NCI-H2107 treated with DMSO at 0.1 percent for 48 hours (cell line): Measurements from ENCODE around the gene IGF2R.
A peak's percentile ranks its signal among the peaks of the same experiment; 100 is the strongest.
"Not testable (repeated sequence)": the region's sequence is repeated elsewhere in the genome, so short reads cannot be mapped to it uniquely, and the experiment has no call there.

Experiments
- DNase-seq: peaks from one replicate; lab custom pipeline; 2025; ENCODE audit not compliant: unreplicated experiment; lab: John Stamatoyannopoulos, UW

Gene IGF2R

DNA sequence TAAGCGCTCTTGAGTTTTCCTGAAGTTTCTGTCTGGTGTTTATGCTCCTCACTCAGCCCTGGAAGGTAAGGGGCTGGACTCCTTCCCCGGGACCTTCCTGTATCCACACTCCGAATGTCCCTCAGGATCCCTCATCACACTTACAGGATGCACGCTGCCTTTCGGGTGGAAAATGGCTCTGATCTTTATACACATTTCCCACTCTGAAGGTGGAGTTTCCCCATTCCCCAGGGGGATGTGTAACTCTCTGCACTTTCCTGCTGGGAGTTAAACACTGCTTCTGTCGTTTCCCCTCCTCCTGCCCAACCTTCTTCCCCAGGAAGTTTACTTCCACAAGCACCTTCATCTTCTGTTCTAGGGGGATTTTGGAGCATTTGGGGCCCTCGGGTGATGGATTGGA is 17.1 kb upstream of the IGF2R start:
- no peak for DNase-seq

DNA sequence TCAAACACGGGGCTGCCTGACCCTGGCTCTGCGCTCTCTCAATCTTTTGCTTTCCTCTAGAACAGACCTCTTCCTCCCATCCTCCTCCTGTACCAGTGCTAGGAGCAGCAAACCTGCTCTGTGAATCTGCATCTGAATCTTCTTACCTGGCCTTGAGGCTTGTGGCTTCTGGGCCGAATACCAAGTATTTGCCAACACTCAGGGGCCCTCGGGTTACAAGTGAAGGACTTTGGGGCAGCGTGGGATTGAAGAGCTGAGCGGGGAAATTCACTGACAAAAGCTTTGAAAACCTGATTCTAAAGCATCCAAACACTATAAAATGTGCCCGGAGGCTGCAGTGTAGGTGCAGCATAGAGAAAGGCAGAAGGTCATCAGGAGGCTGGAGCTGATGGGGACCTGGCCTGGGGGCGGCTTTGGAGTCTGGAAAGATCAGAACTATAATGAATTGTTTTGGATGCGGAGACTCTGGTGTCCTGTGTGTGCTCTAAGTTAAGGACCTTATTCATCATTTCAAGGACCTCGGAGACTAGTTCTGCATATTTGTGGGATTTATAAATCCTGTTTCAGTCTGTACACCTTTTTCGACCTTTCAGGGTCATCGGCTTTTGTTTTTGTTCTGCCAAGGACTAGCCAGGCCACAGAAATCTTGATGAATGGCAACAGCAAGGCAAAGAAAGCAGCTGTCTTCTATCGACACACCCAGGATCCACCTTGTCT is 16.4 kb upstream of the IGF2R start:
- no peak for DNase-seq

DNA sequence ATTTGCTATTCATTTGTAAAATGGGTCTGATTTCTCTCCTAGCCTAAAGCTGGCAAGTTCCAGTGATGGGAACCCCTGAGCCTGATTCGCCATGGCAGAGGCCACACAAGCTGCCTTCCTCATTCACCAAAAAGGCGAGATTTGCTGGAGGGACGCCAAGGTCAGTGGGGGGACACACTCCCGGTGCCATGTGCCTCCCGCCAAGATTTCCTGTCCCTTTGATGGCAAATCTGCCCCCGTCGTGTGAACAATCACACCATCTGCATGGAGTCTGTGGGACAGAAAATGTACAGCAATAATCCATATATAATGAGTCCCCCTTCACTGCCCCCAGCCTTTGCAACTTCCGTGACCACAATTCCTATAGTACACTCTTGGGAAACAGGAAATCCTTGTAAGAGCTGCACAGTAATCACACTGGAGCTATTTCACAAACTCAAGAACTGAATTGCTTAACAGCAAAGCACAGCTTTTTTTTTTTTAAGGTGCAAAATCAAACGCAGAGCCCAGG is 15.7 kb upstream of the IGF2R start:
- DNase-seq = no peak

DNA sequence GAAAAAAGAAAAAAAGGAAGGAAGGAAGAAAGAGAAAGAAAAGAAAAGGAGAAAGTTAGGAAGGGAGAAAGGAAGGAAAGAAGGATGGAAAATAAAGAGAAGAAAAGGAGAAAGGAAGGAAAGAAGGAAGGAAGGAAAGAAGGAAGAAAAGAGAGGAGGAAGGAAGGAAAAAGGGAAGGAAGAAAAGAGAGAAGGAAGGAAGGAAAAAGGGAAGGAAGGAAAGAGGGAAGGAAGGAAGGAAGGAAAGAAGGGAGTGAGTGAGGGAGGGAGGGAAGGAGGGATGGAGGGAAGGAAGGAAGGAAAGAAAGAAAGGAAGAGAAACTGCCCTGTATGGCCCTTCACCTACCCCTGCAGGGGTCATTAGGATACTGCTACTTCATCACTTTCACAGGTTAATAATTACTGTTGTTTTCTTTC is 12.9 kb upstream of the IGF2R start:
- no peak for DNase-seq

DNA sequence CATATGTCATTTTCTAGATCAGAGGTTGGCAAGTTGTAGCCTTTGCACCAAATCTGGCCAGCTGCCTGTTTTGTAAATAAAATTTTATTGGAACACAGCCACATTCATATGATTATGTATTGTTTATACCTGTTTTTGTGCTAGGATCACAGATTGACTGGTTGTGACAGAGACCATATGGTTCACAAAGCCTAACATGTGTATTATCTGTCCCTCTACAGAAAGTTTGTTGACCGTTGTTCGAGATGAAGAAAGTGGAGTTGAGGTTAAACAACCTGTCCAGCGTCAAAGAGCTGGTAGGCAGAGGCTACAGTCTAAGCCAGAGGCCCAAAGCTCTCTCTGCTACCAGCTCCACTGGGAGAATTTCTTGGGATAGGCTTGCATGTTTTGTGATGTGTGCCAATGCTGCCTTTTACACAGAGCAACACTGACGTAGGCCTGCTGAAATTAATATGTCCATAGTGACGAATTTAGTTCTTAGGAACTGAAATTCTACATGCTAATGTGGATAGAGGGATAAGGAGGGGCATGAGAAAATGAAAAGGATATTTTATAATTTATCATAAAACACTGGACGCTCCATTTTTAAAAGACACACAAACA is 11.7 kb upstream of the IGF2R start:
- DNase-seq = no peak

DNA sequence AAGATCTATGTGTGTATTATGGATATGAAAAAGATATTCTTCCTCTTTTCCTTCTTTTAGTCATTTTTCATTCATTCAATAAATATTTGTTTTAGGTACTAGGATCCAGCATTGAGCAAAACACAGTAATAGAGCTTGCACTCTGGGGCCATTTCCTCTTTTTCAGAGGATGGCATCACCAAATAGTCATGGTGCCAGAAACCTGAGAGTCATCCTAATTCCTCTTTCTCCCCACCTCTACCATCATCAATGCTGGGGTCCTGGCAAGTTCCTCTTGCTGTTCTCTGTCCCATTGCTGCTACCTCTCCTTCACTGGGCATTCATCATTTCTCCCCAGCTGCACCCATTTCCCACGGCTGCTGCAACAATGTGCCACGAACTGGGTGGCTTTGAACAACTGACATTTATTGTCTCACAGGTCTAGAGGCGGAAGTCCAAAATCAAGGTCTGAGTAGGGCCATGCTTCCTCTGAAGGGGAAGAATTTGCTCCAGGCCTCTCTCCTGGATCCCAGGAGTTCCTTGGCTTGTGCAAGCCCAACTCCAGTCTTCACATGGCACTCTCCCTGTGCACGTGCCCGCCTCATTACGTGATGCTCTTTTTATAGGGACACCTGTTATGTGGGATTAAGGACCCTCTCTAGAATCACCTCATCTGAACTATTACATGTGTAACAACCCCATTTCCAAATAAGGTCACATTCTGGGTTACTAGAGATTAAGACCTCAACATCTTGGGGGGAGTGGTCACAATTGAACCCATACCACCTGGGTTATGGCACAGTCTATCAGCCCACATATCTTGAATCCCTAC is 9.5 kb upstream of the IGF2R start:
- no peak for DNase-seq

DNA sequence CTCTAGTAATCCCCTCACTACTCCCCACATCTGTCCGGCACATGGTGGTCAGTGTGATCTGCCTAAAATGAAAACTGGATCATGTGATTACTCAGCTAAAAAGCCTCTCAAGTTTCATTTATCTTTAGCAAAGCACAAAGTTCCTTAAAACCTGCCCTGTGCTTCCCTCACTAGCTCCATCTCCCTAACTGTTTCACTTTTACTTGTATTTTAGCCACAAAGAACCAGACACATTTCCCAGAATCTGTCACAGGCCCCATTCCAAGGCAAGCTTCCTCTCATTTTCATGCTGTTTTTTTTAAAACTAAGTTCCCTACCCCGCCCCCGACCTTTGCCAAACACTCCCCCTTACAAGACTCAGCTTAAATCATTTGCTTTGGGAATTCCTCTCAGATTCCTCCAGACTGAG is 8.9 kb upstream of the IGF2R start:
- DNase-seq = no peak

DNA sequence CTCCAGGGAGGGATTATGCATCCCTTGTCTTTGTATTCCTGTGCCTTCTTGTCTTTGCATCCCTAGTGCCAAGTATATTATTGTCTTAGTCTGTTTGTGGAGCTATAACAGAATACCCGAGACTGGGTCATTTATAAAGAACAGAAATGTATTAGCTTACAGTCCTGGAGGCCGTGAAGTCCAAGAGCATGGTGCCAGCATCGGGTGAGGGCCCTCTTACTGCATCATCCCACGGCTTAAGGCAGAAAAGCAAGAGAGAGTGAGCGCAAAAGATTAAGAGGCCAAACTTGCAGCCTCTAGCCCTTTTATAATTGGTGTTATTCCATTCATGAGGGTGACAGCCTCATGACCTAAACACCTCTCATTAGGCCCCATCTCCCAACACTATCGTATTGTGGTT is 8.4 kb upstream of the IGF2R start:
- DNase-seq = no peak

DNA sequence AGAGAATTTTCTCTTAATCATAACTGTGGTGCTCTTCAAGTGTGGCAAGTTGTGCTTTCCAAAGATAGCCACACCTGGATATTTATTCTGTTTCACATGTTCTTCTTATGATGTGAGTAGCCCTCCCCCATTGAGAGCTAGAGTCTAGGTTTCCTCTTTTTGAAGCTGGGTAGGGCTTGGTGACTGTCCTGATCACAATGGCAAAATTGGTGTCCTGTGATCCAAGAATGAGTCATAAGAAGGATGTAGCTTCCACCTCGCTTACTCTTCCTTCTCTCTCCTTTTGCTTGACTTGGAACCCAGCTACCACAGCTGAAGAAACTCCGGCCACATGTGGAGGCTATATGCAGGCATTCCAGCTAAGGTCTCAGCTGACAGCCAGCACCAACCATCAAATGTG is 7.4 kb upstream of the IGF2R start:
- no peak for DNase-seq

DNA sequence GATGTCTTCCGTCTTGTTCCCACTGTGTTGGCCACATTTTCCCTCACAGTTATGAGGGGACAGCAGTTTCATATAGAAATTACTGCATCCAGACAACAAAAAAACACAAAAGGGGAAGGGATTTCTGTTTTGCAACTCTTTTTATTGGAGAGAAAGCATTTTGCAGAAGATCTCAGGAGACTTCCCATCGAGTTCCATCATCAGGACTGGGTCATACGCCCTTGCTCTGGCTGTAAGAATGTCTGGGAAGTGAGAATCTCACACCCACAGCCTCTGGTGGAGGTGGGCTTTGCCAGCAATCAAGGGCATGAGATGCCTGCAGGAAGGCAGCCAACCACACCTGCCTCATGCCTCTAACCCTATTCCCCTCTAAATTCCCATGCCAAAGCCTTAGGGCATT is 5.8 kb upstream of the IGF2R start:
- no peak for DNase-seq

DNA sequence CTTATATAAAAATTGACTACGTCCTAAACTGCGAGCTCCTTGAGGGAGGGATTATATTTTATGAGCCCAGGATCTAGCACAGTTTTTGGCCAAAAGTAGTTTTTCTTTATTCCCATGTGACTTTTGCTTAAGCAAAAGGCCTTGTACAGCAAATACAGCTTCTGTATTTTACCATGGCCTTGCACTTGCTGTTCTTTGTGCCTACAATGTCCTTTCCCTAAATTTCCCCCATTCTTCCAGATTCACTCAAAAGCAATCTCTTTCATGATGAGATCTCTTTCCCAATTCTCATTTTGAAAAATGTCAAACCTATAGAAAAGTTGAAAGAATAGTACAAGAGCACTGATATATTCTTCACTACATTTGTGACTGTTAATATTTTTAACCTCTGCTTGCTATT is 4.8 kb upstream of the IGF2R start:
- no peak for DNase-seq

DNA sequence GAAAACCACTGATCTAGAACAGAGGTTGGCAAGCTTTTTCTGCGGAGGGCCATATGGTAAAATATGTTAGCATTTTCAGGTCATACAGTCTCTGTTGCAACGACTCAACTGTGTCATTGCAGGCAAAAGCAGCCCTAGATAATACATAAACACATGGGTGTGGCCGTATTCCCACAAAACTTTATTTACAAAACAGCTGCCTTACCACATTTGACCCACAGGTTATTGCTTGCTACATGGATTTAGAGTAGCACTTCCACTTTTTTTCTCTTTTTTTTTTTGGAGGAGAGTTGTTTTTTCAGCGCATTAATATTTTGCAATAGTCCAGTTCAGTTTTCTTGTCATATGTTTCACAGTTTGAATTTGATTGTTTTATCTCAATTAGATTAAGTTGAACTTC is 2.5 kb upstream of the IGF2R start:
- no peak for DNase-seq

DNA sequence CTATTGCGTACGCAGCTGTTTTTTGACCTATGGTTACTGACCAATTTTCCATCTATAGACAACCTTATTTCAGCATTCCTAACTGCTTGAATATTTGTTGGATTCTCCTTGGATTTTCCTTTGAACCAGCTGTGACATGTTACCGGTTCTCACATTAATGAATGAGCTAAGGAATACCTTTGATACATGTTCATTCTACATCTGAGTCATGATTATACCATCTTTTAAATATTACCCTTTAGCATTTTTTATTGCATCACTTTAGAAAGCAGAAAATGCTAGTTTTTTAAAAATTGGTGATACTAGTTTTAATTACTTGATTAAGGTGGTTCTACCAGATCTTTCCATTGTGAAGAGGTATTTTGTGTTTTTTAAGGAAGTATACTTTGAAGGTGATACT is 1.9 kb upstream of the IGF2R start:
- DNase-seq = no peak

DNA sequence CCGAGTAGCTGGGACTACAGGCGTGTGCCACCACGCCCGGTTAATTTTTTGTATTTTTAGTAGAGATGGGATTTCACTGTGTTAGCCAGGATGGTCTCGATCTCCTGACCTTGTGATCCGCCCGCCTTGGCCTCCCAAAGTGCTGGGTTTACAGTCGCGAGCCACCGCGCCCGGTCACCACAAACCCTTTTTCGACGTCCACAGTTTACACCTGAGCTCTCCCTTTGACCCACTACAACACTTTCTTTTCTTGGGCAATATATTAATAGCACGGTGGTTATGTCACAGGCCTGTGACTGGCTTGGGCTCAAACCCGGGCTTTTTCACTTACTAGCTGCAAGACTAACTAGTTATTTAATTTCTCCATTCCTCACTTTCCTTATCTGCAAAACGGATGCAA is 1.3 kb upstream of the IGF2R start:
- not testable (repeated sequence) for DNase-seq

DNA sequence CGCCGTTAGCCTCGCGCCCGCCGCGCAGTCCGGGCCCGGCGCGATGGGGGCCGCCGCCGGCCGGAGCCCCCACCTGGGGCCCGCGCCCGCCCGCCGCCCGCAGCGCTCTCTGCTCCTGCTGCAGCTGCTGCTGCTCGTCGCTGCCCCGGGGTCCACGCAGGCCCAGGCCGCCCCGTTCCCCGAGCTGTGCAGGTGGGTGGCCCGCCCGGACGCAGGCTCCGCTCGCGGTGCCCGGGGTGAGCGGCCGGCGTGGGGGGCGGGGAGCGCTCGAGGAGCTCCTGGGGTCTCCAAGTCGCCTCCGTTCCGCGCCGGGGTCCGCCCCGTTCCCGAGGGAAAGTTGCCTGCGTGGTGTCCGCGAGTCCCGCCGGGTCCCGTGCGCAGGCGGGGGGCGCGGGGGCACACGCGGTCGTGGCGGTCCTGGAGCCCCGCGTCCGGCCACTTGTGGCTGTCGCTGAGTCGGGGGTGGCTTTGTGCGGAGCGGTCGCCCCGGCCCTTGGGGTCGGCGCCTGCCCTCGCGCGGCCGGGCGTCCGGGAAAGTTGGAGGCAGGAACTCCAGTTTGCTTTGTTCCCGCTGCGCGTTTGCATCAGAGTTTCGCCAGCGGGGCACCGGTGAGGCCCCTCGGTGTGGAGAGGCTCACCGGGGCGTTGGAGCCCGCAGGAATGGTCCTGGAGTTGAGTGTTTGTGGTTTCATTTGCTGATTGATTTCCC is 476 bp downstream of the IGF2R start:
- DNase-seq = no peak

DNA sequence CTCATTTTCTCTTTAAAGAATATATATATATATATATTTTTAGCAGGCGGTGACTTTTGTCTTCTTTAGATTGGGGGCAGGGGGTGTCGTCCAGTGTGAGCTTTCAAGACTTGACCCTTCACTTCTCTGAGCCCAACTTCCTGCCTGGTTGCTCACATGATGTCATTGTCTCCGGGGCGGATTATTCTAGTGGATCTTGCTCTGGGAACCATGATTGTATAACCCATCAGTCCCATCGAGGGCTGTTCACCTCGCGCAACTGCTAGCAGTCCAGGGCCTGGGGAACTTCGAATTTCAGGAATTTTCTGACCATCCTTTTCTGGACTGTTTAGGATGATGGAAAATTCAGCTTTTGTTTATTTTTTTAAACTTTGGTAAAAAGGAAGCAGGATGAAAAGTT is 1.0 kb downstream of the IGF2R start:
- peak; percentile 55 for DNase-seq

DNA sequence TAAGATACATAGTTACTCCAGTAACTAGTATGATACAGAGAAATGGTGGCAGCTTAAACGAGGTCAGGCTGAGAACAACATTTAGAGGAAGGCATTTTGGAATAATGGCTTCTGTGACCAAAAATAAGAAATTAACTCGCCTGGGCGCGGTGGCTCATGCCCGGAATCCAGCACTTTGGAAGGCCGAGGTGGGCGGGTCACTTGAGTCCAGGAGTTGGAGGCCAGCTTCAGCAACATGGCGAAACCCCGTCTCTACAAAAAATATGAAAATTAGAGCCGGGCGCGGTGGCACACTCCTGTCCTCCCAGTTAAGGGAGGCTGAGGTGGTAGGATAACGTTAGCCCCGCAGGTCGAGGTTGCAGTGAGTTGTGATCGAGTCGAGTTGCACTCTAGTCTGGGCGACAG is 1.8 kb downstream of the IGF2R start:
- DNase-seq = no peak

DNA sequence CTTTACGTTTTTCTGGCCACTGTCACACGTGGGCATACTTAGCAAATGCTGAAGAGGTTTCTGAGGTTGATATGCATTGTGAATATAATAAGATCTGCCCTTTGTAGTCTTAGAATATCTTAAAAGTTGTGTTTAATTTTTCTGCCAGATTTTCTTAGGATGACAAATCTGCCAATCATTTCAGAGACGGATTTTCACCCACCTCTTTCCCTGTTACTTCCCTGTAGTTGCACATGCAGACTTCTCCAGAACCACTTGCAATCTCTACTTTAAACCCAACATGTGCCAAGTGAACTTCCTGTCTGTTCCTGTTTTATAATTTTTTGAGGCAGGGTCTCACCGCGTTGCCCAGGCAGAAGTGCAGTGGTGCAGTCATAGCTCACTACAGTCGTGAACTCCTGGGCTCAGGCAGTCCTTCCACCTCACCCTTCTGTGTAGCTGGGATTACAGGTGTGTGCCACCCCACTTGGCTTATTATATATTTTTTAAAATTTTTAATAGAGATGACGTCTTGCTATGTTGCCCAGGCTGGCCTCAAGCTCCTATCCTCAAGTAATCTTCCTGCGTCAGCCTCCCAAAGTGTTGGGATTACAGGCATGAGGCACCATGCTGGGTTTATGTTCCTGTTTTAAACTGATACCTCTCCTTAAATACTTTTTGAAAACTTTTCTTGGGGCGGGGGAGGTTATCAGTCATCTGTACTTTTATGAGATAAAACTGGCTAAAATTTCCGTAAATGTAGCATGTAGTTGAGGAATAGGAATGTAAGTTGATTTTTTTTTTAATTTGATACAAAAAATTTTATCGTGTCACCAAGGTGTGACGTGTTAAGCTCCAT is 2.7 kb downstream of the IGF2R start:
- no peak for DNase-seq

DNA sequence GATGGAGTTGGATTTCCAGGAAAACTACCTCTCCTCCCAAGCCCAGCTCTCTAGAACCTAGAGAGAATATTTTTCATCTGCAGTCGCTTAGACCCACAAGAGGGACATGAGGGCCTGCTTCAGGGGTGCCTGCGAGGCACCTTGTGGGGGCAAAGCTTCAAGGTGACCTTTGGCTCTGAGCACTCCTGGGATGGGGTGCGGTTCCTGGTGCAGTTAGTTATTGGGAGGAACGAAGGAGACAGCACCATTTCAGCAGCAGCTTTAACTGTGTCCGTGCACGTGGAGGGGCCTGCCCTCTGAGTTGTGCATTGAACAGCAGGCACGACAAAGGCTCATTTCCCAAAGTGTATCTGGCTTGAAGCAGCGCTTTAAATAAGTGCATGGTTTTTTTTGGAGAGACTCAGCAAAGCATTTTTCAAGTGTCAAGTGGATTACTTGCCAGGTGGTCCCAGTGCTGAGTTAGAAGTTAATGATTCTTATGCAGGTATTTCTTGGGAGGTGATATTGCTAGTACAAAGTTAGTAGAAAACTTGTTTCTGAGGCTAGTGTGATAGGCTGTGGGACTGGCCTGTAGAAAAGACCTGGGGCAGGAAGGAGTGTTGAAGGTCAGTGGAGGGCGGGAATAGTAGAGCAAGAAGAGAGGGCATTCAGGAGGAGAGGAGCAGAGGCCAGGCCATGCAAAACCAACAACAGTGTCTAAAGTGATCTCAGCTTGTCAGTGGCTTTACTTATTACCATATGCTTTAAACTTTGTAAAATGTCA is 3.8 kb downstream of the IGF2R start:
- DNase-seq = no peak

DNA sequence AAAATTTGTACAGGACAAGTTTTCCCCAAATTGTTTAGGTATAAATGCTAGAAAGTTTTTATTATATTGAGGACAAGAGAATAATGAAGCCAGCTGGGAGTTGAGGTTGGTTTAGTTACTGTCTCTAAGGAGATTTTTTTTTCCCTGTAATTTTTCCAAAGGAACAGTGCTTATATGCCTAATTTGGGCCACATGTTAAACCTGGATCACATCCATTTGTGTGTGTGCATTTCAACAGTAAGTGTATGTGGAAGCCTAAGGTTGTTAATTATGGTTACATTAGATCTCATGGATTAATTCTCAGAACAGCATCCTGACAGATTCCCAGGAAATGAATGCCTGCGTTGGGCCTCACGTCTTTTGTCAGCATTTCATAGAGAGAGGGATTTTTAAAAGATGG is 4.5 kb downstream of the IGF2R start:
- no peak for DNase-seq
